ENCODE results near the gene SLC7A14. TPM values are rescaled to one million over a fixed set of nuclear protein-coding genes. Genes with fewer than 3 reads are reported as not detected.

Gene SLC7A14
- total RNA-seq, 1 donor from 2014 or later, result 6.2 TPM

DNA sequence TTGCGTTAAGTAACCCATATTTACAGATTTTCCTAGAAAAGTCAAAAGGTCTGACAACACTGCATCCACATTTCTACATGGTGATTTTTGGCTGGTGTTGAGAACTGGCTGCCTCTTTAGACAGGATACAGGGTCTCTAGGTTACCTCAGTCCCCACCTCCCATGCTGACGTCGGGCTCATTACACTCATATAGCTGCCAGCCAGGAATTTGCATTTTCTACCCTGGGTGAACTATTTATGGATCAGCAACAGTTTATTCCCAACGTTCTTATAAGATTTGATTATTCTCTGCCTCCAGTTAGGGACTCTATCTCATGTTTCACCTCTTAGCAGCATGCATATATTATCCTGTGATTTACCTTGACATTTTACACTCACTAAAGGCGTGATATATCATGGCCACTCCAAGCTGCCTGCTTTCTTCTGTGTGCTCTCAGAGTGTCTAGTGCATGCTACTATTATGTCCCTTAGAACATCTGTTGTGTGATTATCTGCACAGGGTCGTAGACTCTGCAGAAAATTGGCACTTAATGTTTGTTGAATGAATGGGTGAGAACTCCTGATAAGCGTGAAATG, 118.2 kb downstream of the SLC7A14 start:
- H3K27me3 Mint-ChIP-seq (ENCODE audit: unreplicated experiment), result peaks cover 2% of the 10 kb centered on the region
- H3K36me3 Mint-ChIP-seq (ENCODE audit: unreplicated experiment), result no peaks in the 10 kb centered on the region
- no peak for DNase-seq
- H3K4me3 Mint-ChIP-seq (ENCODE audit: unreplicated experiment), result no peak overlapping the region
- H3K27ac Mint-ChIP-seq (ENCODE audit: unreplicated experiment), result no peak overlapping the region
- peaks cover 28% of the 10 kb centered on the region for H3K4me1 Mint-ChIP-seq (ENCODE audit: low read depth, unreplicated experiment)
- TF ChIP-seq CTCF (IDR thresholded peaks at IDR 0.05; ENCODE audit: partially characterized antibody, unreplicated experiment), result no peak
- H3K9me3 Mint-ChIP-seq (ENCODE audit: unreplicated experiment), result no peaks in the 10 kb centered on the region

- TF ChIP-seq CTCF (IDR thresholded peaks at IDR 0.05; ENCODE audit: partially characterized antibody, unreplicated experiment), result no peak
- Mint-ChIP-seq H3K27ac (ENCODE audit: unreplicated experiment) (peak overlapping the region; percentile 15), H3K4me1 (ENCODE audit: low read depth, unreplicated experiment) (peaks cover 28% of the 10 kb centered on the region), H3K36me3 (ENCODE audit: unreplicated experiment) (no peaks in the 10 kb centered on the region), H3K9me3 (ENCODE audit: unreplicated experiment) (no peaks in the 10 kb centered on the region), H3K4me3 (ENCODE audit: unreplicated experiment) (no peak overlapping the region), H3K27me3 (ENCODE audit: unreplicated experiment) (peaks cover 2% of the 10 kb centered on the region)
- no peak for DNase-seq
These were observed 118.9 kb downstream of the SLC7A14 start for GRCh38 chr3:170467007-170467406.

- Mint-ChIP-seq H3K9me3 (ENCODE audit: unreplicated experiment) (no peaks in the 10 kb centered on the region), H3K4me1 (ENCODE audit: low read depth, unreplicated experiment) (peaks cover 25% of the 10 kb centered on the region), H3K4me3 (ENCODE audit: unreplicated experiment) (no peak overlapping the region), H3K27me3 (ENCODE audit: unreplicated experiment) (peaks cover 2% of the 10 kb centered on the region), H3K36me3 (ENCODE audit: unreplicated experiment) (no peaks in the 10 kb centered on the region), H3K27ac (ENCODE audit: unreplicated experiment) (no peak overlapping the region)
- DNase-seq, result no peak
- no peak for TF ChIP-seq CTCF (IDR thresholded peaks at IDR 0.05; ENCODE audit: partially characterized antibody, unreplicated experiment)
These were observed 119.9 kb downstream of the SLC7A14 start for GRCh38 chr3:170465955-170466354.

- Mint-ChIP-seq H3K27me3 (ENCODE audit: unreplicated experiment) (no peaks in the 10 kb centered on the region), H3K36me3 (ENCODE audit: unreplicated experiment) (no peaks in the 10 kb centered on the region), H3K4me1 (ENCODE audit: low read depth, unreplicated experiment) (peaks cover 10% of the 10 kb centered on the region), H3K9me3 (ENCODE audit: unreplicated experiment) (no peaks in the 10 kb centered on the region), H3K27ac (ENCODE audit: unreplicated experiment) (no peak overlapping the region), H3K4me3 (ENCODE audit: unreplicated experiment) (no peak overlapping the region)
- TF ChIP-seq CTCF (IDR thresholded peaks at IDR 0.05; ENCODE audit: partially characterized antibody, unreplicated experiment), result no peak
- DNase-seq, result no peak
These were observed 122.9 kb downstream of the SLC7A14 start for GRCh38 chr3:170463011-170463410.

- Mint-ChIP-seq H3K9me3 (ENCODE audit: unreplicated experiment) (peaks cover 1% of the 10 kb centered on the region), H3K4me1 (ENCODE audit: low read depth, unreplicated experiment) (no peaks in the 10 kb centered on the region), H3K36me3 (ENCODE audit: unreplicated experiment) (no peaks in the 10 kb centered on the region), H3K27me3 (ENCODE audit: unreplicated experiment) (no peaks in the 10 kb centered on the region), H3K27ac (ENCODE audit: unreplicated experiment) (no peak overlapping the region), H3K4me3 (ENCODE audit: unreplicated experiment) (no peak overlapping the region)
- DNase-seq, result no peak
- TF ChIP-seq CTCF (IDR thresholded peaks at IDR 0.05; ENCODE audit: partially characterized antibody, unreplicated experiment), result no peak
These were observed 127.6 kb downstream of the SLC7A14 start for GRCh38 chr3:170458285-170458684.
